Uterus (tissue), 2 donors: ENCODE results near the gene TTC22.

Source experiments
- POLR2A ChIP-seq, 2 donors: fragments of 450-650 bp; IDR thresholded peaks; one replicate each; pipeline ENCODE4 v1.6.1; 2016; ENCODE audit warnings: antibody characterized with exemption in 2 of 2, mild to moderate bottlenecking in 1 of 2, moderate library complexity in 1 of 2
- TF ChIP-seq, protein P1 (sequence below), 4 experiments: fragments of 200-600 bp in 2 of 4; fragments of 450-650 bp in 2 of 4; sonication (generic) in 2 of 4; IDR thresholded peaks; one replicate each; pipeline ENCODE4 v1.5.1; 2016 to 2019; ENCODE audit warnings: antibody characterized with exemption in 4 of 4, mild to moderate bottlenecking in 2 of 4, moderate library complexity in 1 of 4

GRCh38 chr1:54766726-54767125 is 34.4 kb downstream of the TTC22 start:
- no peak for TF ChIP-seq POLR2A (IDR thresholded peaks at IDR 0.05)
- TF ChIP-seq, protein P1, sequence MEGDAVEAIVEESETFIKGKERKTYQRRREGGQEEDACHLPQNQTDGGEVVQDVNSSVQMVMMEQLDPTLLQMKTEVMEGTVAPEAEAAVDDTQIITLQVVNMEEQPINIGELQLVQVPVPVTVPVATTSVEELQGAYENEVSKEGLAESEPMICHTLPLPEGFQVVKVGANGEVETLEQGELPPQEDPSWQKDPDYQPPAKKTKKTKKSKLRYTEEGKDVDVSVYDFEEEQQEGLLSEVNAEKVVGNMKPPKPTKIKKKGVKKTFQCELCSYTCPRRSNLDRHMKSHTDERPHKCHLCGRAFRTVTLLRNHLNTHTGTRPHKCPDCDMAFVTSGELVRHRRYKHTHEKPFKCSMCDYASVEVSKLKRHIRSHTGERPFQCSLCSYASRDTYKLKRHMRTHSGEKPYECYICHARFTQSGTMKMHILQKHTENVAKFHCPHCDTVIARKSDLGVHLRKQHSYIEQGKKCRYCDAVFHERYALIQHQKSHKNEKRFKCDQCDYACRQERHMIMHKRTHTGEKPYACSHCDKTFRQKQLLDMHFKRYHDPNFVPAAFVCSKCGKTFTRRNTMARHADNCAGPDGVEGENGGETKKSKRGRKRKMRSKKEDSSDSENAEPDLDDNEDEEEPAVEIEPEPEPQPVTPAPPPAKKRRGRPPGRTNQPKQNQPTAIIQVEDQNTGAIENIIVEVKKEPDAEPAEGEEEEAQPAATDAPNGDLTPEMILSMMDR (IDR thresholded peaks at IDR 0.05) = no peak
